H9 (cell line): ENCODE results near the gene WDR4. TPM values are rescaled to one million over a fixed set of nuclear protein-coding genes. Genes with fewer than 3 reads are reported as not detected.

Experiments
- DNase-seq: peaks from one replicate; pipeline ENCODE4 v3.0.0-alpha.2; 2017
- H2AFZ ChIP-seq: one replicate; pipeline ENCODE4 v1.6.1; 2013; ENCODE audit warnings: mild to moderate bottlenecking, low read length, control low read depth, moderate library complexity
- H2AK5ac ChIP-seq: 2 replicates; pipeline ENCODE4 v1.6.1; 2013; ENCODE audit warnings: low read length, control low read depth, mixed read lengths; ENCODE audit not compliant: insufficient read length
- H2BK120ac ChIP-seq: one replicate; pipeline ENCODE4 v1.6.1; 2013; ENCODE audit warnings: low read depth, mild to moderate bottlenecking, low read length, control low read depth, inconsistent platforms; ENCODE audit not compliant: poor library complexity, severe bottlenecking
- H2BK12ac ChIP-seq: 2 replicates; pipeline ENCODE4 v1.6.1; 2013; ENCODE audit warnings: low read length, control low read depth, mixed read lengths, low read depth; ENCODE audit not compliant: insufficient read length
- H2BK15ac ChIP-seq: 2 replicates; pipeline ENCODE4 v1.6.1; 2013; ENCODE audit warnings: low read depth, low read length, control low read depth
- H2BK20ac ChIP-seq: one replicate; pipeline ENCODE4 v1.6.1; 2013; ENCODE audit warnings: low read depth, mild to moderate bottlenecking, low read length, control low read depth, inconsistent platforms; ENCODE audit not compliant: poor library complexity, severe bottlenecking
- H2BK5ac ChIP-seq: 2 replicates; pipeline ENCODE4 v1.6.1; 2013; ENCODE audit warnings: low read length, control low read depth, mixed read lengths; ENCODE audit not compliant: insufficient read length
- H3K14ac ChIP-seq: 2 replicates; pipeline ENCODE4 v1.6.1; 2013; ENCODE audit warnings: low read length, control low read depth; ENCODE audit not compliant: insufficient read depth
- H3K18ac ChIP-seq: 2 replicates; pipeline ENCODE4 v1.6.1; 2013; ENCODE audit warnings: low read depth, mild to moderate bottlenecking, mixed read lengths, low read length, control low read depth; ENCODE audit not compliant: insufficient read length
- H3K23ac ChIP-seq: 2 replicates; pipeline ENCODE4 v1.6.1; 2013; ENCODE audit warnings: low read length, control low read depth, mixed read lengths, low read depth; ENCODE audit not compliant: insufficient read length
- H3K23me2 ChIP-seq: 2 replicates; pipeline ENCODE4 v1.6.1; 2013; ENCODE audit warnings: low read depth, mild to moderate bottlenecking, mixed read lengths, low read length, control low read depth; ENCODE audit not compliant: insufficient read length, poor library complexity, severe bottlenecking
- H3K27ac ChIP-seq: 2 replicates; pipeline ENCODE4 v1.5.1; 2013; ENCODE audit warnings: low read length, control low read depth, mixed read lengths, low read depth; ENCODE audit not compliant: insufficient read length
- H3K27me3 ChIP-seq: 2 replicates; pipeline ENCODE4 v1.6.1; 2013; ENCODE audit warnings: low read length, control low read depth, inconsistent platforms; ENCODE audit not compliant: insufficient read depth
- H3K4ac ChIP-seq: 2 replicates; pipeline ENCODE4 v1.6.1; 2013; ENCODE audit warnings: low read depth, mild to moderate bottlenecking, control low read depth, inconsistent platforms, low read length, moderate library complexity
- H3K4me1 ChIP-seq: 2 replicates; pipeline ENCODE4 v1.6.1; 2013; ENCODE audit warnings: low read length, control low read depth, inconsistent platforms; ENCODE audit not compliant: insufficient read depth
- H3K4me2 ChIP-seq: 2 replicates; pipeline ENCODE4 v1.6.1; 2013; ENCODE audit warnings: low read length, control low read depth, mixed read lengths; ENCODE audit not compliant: insufficient read length, insufficient read depth
- H3K56ac ChIP-seq: 2 replicates; pipeline ENCODE4 v1.6.1; 2013; ENCODE audit warnings: low read depth, mild to moderate bottlenecking, mixed read lengths, low read length, control low read depth; ENCODE audit not compliant: insufficient read length
- H3K79me1 ChIP-seq: 2 replicates; pipeline ENCODE4 v1.6.1; 2013; ENCODE audit warnings: low read depth, mild to moderate bottlenecking, moderate library complexity, low read length, control low read depth, inconsistent platforms; ENCODE audit not compliant: insufficient read depth, poor library complexity, severe bottlenecking
- H3K79me2 ChIP-seq: 2 replicates; pipeline ENCODE4 v1.6.1; 2013; ENCODE audit warnings: low read length, control low read depth, inconsistent platforms; ENCODE audit not compliant: insufficient read depth
- H3K9ac ChIP-seq: 2 replicates; pipeline ENCODE4 v1.6.1; 2013; ENCODE audit warnings: low read length, control low read depth, mixed read lengths; ENCODE audit not compliant: insufficient read length; ENCODE audit errors: extremely low read depth
- H3K9me3 ChIP-seq: one replicate; pipeline ENCODE4 v1.6.1; 2013; ENCODE audit warnings: low read depth, low read length, inconsistent platforms; ENCODE audit not compliant: control insufficient read depth
- H3T11ph ChIP-seq: one replicate; pipeline ENCODE4 v1.6.1; 2013; ENCODE audit warnings: mild to moderate bottlenecking, low read length, control low read depth, inconsistent platforms
- H4K20me1 ChIP-seq: one replicate; pipeline ENCODE4 v1.6.1; 2013; ENCODE audit not compliant: control insufficient read depth, insufficient read length, insufficient read depth
- H4K5ac ChIP-seq: 2 replicates; pipeline ENCODE4 v1.6.1; 2013; ENCODE audit warnings: low read depth, mild to moderate bottlenecking, mixed read lengths, low read length, control low read depth; ENCODE audit not compliant: insufficient read length
- H4K8ac ChIP-seq: replicated peaks from 2 replicates; pipeline ENCODE4 v1.6.1; 2013; ENCODE audit warnings: low read length, control low read depth, mixed read lengths, low read depth; ENCODE audit not compliant: insufficient read length
- H4K91ac ChIP-seq: 2 replicates; pipeline ENCODE4 v1.6.1; 2013; ENCODE audit warnings: low read depth, mild to moderate bottlenecking, moderate library complexity, mixed read lengths, low read length, control low read depth; ENCODE audit not compliant: insufficient read length
- H3K27ac Mint-ChIP-seq, 3 experiments: 2 replicates in 2 of 3; 3 replicates in 1 of 3; pipeline ENCODE4 v1.8.0; 2020 to 2021; ENCODE audit warnings: mixed read lengths in 3 of 3, mild to moderate bottlenecking in 1 of 3, moderate library complexity in 1 of 3
- H3K27me3 Mint-ChIP-seq: 2 replicates; pipeline ENCODE4 v1.8.0; 2021; ENCODE audit warnings: low read depth, mild to moderate bottlenecking, moderate library complexity, mixed read lengths
- H3K36me3 Mint-ChIP-seq, 3 experiments: 2 replicates in 2 of 3; 3 replicates in 1 of 3; pipeline ENCODE4 v1.8.0; 2020 to 2021; ENCODE audit warnings: low read depth in 3 of 3, mixed read lengths in 3 of 3; ENCODE audit not compliant: insufficient read depth in 1 of 3
- H3K4me1 Mint-ChIP-seq, 2 experiments: 2 replicates each; pipeline ENCODE4 v1.8.0; 2020; ENCODE audit warnings: mixed read lengths in 2 of 2
- H3K4me3 Mint-ChIP-seq, 2 experiments: 2 replicates in 1 of 2; 3 replicates in 1 of 2; pipeline ENCODE4 v1.8.0; 2020 to 2021; ENCODE audit warnings: mild to moderate bottlenecking in 2 of 2, mixed read lengths in 2 of 2, moderate library complexity in 1 of 2
- H3K9me3 Mint-ChIP-seq, 2 experiments: 2 replicates in 1 of 2; 3 replicates in 1 of 2; pipeline ENCODE4 v1.8.0; 2020; ENCODE audit warnings: mild to moderate bottlenecking in 2 of 2, mixed read lengths in 2 of 2, moderate library complexity in 1 of 2
- CTCF ChIP-seq: fragments of 200-600 bp; sonication (generic); conservative IDR thresholded peaks from 3 replicates; pipeline ENCODE4 v1.8.0; 2021; ENCODE audit warnings: antibody characterized with exemption, mild to moderate bottlenecking
- whole genome bisulfite sequencing: extraction: QIAGEN DNeasy Blood & Tissue Kit; methylation state at CpG from one replicate; pipeline ENCODE4 v1.1.7; 2013; ENCODE audit warnings: missing lambda C conversion rate, low lambda C conversion rate, mixed read lengths; ENCODE audit not compliant: insufficient read length; ENCODE audit errors: extremely low coverage; 5-methylcytosine and 5-hydroxymethylcytosine counted together
- total RNA-seq: library from RNA; stranded (reverse); gene quantifications from 2 replicates; pipeline ENCODE4 v1.2.1, GENCODE V29; 2021

The WDR4 gene
- total RNA-seq, 1 experiment from 2014 or later: 54.4 TPM

GRCh38 chr21:42809171-42809570 is 70.2 kb downstream of the WDR4 start:
- H3K27me3 ChIP-seq: no peaks in the 10 kb centered on the region
- peaks cover 1% of the 10 kb centered on the region for H3K9me3 ChIP-seq
- H3K14ac ChIP-seq: no peak overlapping the region
- H2BK15ac ChIP-seq: no peak overlapping the region
- no peak overlapping the region for H3K23ac ChIP-seq
- H3K27ac Mint-ChIP-seq: no peak overlapping the region
- peaks cover 13% of the 10 kb centered on the region; the same call in 1 of the 2 replicates for H3K4me1 ChIP-seq
- no peak overlapping the region for H4K5ac ChIP-seq
- H3K9me3 Mint-ChIP-seq: peaks cover 7 to 11% of the 10 kb centered on the region in 2 experiments
- no peak overlapping the region for H2BK5ac ChIP-seq
- H4K20me1 ChIP-seq: no peaks in the 10 kb centered on the region
- DNase-seq: no peak
- H2BK20ac ChIP-seq: no peak overlapping the region
- no peak overlapping the region for H3K4ac ChIP-seq
- no peak overlapping the region for H3T11ph ChIP-seq
- H3K27me3 Mint-ChIP-seq: peaks cover 7% of the 10 kb centered on the region
- H3K18ac ChIP-seq: no peak overlapping the region
- no peak overlapping the region for H3K56ac ChIP-seq
- no peak overlapping the region for H4K8ac ChIP-seq
- H2BK120ac ChIP-seq: no peak overlapping the region
- no peak overlapping the region for H3K4me3 Mint-ChIP-seq
- no peaks in the 10 kb centered on the region for H3K79me1 ChIP-seq
- no peak for TF ChIP-seq CTCF
- H3K27ac ChIP-seq: no peak overlapping the region
- peaks cover 0 to 6% (median 3%) of the 10 kb centered on the region in 3 experiments; a peak in 2 of 7 replicates for H3K36me3 Mint-ChIP-seq
- H4K91ac ChIP-seq: no peak overlapping the region
- H3K23me2 ChIP-seq: no peaks in the 10 kb centered on the region
- H2AK5ac ChIP-seq: no peak overlapping the region
- H3K9ac ChIP-seq: no peak overlapping the region
- H2BK12ac ChIP-seq: no peak overlapping the region
- no CpG with 5 or more reads among the region's 7 CpGs for WGBS
- no peaks in the 10 kb centered on the region for H3K79me2 ChIP-seq
- no peak overlapping the region for H2AFZ ChIP-seq
- no peak overlapping the region for H3K4me2 ChIP-seq
- H3K4me1 Mint-ChIP-seq: peaks cover 6 to 69% of the 10 kb centered on the region in 2 experiments
